K562 (cell line): ENCODE data around the gene BCAN. TPM values are rescaled to one million over a fixed set of nuclear protein-coding genes. Genes with fewer than 3 reads are reported as not detected.

ENCODE experiments used
- EP300 ChIP-seq: IDR thresholded peaks from 2 replicates; pipeline ENCODE4 v1.6.1; 2012; ENCODE audit warnings: low read length, improper control_type of control experiment
- LEF1 ChIP-seq: fragments of 450-650 bp; IDR thresholded peaks from 2 replicates; pipeline ENCODE4 v1.6.1; 2016; ENCODE audit warnings: mild to moderate bottlenecking
- MBD2 ChIP-seq: sonication (generic); IDR thresholded peaks from 2 replicates; pipeline ENCODE4 v1.6.1; 2016; ENCODE audit warnings: low read depth, borderline replicate concordance
- MITF ChIP-seq: IDR thresholded peaks from 2 replicates; pipeline ENCODE4 v1.6.1; 2014; ENCODE audit warnings: antibody characterized with exemption
- MYBL2 ChIP-seq, 2 experiments: fragments of 450-650 bp in 1 of 2; sonication (generic) in 1 of 2; formaldehyde crosslinking in 1 of 2; IDR thresholded peaks; 2 replicates each; pipeline versions ENCODE4 v1.6.1 to v1.8.1; 2017 to 2022; ENCODE audit warnings: borderline replicate concordance in 1 of 2, inconsistent platforms in 1 of 2, low read depth in 1 of 2, mild to moderate bottlenecking in 1 of 2, missing genetic modification reagents in 1 of 2, moderate library complexity in 1 of 2
- NFIX ChIP-seq: fragments of 250-450 bp; sonication (Bioruptor Pico); IDR thresholded peaks from 2 replicates; pipeline ENCODE4 v1.4.0; 2020; ENCODE audit warnings: low read depth, mild to moderate bottlenecking, moderate library complexity
- NFYB ChIP-seq: IDR thresholded peaks from 2 replicates; pipeline ENCODE4 v1.6.1; 2011; ENCODE audit warnings: mild to moderate bottlenecking, moderate library complexity; ENCODE audit not compliant: insufficient read length; ENCODE audit errors: extremely low read depth
- PCBP2 ChIP-seq: fragments of 200-400 bp; formaldehyde crosslinking; IDR thresholded peaks from 2 replicates; pipeline ENCODE4 v1.6.1; 2018; ENCODE audit warnings: low read length, low read depth, mild to moderate bottlenecking, moderate library complexity; ENCODE audit not compliant: poor library complexity, severe bottlenecking
- RBM17 ChIP-seq: fragments of 200-400 bp; formaldehyde crosslinking; IDR thresholded peaks from 2 replicates; pipeline ENCODE4 v1.6.1; 2017; ENCODE audit warnings: low read depth, mild to moderate bottlenecking, low read length, borderline replicate concordance
- TRIM25 ChIP-seq: fragments of 450-650 bp; IDR thresholded peaks from 2 replicates; pipeline ENCODE4 v1.7.0; 2016; ENCODE audit warnings: borderline replicate concordance
- ZNF696 ChIP-seq: fragments of 250-450 bp; sonication (Bioruptor Pico); conservative IDR thresholded peaks from 2 replicates; pipeline ENCODE4 v1.4.0; 2020; ENCODE audit warnings: mild to moderate bottlenecking, moderate library complexity
- polyA plus RNA-seq, 8 experiments: library from polyadenylated mRNA; depleted of rRNA in 4 of 8; stranded (reverse) in 5 of 8; unstranded in 3 of 8; fragments of >200 nt; fragmentation: Nextera tagmentation in 2 of 8; fragmentation: Illumina TruSeq in 1 of 8; extraction: Ambion mirVana in 2 of 8; extraction: Trizol in 1 of 8; gene quantifications; 2 replicates each; pipeline versions ENCODE4 v1.2.1 to v1.2.3, GENCODE V29; 2011 to 2014; ENCODE audit warnings: inconsistent platforms in 1 of 8, missing spikeins in 1 of 8
- total RNA-seq, 7 experiments: library from RNA; depleted of rRNA in 6 of 7; stranded (reverse); fragments of >200 nt in 6 of 7; fragmentation: Illumina TruSeq in 2 of 7; extraction: Trizol in 2 of 7; gene quantifications; 2 replicates each; pipeline versions ENCODE4 v1.2.1 to v1.2.3, GENCODE V29; 2011 to 2021; ENCODE audit warnings: low replicate concordance in 1 of 7
- TF ChIP-seq, protein P1 (sequence below): sonication (generic); formaldehyde crosslinking; IDR thresholded peaks from 2 replicates; pipeline ENCODE4 v1.8.0; 2023; ENCODE audit warnings: missing genetic modification reagents, mild to moderate bottlenecking, borderline replicate concordance
- TF ChIP-seq, protein P2 (sequence below): sonication (generic); formaldehyde crosslinking; IDR thresholded peaks from 2 replicates; pipeline ENCODE4 v1.9.0; 2022; ENCODE audit warnings: mild to moderate bottlenecking, missing genetic modification reagents
- TF ChIP-seq, protein P3 (sequence below): sonication (generic); formaldehyde crosslinking; IDR thresholded peaks from 2 replicates; pipeline ENCODE4 v1.8.1; 2023; ENCODE audit warnings: mild to moderate bottlenecking, missing genetic modification reagents

The BCAN gene
- total and polyA plus RNA-seq, 9 of the 15 experiments (the other 6 are each of a cell fraction or from before 2014, with no cell fraction given), result 0.04 to 0.33 (median 0.14) TPM; not detected in 5

DNA sequence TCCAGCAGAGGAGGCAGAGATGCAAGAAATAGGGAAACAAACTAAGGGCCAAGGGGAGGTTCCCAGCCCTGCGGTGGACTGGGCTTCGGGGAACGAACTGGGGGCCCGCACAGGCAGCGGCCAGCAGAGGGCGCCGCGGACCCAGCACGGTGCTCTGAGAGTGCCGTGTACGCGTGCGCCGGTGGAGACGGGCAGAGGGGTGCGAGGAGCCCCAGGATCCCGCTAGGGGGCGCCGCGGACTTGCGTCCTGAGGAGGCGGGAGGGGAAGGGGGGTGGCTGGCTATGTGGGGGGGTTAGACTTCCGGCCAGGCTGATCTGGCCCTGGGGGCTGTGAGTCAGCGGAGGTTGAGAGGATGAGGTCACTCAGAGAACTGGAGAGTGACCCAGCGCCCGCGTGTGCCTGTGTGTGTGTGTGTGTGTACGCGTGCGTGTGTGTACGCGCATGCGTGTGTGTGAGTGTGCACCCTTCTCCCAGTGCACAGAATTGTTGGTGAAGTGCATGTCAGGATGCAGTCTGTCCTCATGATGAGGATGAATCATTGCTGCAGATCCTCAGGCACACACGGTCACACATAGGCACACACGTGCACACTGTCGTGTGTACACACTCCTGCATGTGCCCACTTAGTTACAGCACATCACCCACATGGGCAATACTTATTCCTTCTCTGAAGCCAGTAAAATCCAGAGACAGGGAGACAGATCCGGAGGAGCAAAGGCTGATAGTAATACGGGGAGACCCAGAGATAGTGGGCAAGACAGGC, 18.3 kb downstream of the BCAN start (continued):
- TF ChIP-seq, protein P1, sequence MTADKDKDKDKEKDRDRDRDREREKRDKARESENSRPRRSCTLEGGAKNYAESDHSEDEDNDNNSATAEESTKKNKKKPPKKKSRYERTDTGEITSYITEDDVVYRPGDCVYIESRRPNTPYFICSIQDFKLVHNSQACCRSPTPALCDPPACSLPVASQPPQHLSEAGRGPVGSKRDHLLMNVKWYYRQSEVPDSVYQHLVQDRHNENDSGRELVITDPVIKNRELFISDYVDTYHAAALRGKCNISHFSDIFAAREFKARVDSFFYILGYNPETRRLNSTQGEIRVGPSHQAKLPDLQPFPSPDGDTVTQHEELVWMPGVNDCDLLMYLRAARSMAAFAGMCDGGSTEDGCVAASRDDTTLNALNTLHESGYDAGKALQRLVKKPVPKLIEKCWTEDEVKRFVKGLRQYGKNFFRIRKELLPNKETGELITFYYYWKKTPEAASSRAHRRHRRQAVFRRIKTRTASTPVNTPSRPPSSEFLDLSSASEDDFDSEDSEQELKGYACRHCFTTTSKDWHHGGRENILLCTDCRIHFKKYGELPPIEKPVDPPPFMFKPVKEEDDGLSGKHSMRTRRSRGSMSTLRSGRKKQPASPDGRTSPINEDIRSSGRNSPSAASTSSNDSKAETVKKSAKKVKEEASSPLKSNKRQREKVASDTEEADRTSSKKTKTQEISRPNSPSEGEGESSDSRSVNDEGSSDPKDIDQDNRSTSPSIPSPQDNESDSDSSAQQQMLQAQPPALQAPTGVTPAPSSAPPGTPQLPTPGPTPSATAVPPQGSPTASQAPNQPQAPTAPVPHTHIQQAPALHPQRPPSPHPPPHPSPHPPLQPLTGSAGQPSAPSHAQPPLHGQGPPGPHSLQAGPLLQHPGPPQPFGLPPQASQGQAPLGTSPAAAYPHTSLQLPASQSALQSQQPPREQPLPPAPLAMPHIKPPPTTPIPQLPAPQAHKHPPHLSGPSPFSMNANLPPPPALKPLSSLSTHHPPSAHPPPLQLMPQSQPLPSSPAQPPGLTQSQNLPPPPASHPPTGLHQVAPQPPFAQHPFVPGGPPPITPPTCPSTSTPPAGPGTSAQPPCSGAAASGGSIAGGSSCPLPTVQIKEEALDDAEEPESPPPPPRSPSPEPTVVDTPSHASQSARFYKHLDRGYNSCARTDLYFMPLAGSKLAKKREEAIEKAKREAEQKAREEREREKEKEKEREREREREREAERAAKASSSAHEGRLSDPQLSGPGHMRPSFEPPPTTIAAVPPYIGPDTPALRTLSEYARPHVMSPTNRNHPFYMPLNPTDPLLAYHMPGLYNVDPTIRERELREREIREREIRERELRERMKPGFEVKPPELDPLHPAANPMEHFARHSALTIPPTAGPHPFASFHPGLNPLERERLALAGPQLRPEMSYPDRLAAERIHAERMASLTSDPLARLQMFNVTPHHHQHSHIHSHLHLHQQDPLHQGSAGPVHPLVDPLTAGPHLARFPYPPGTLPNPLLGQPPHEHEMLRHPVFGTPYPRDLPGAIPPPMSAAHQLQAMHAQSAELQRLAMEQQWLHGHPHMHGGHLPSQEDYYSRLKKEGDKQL (CRISPR knock-in tag), result no peak
- TF ChIP-seq PCBP2 (no peak), MBD2 (peak; percentile 51; the same call in 1 of the 2 replicates), RBM17 (no peak), EP300 (peak; percentile 81), LEF1 (peak; percentile 80), MYBL2 (IDR thresholded peaks at IDR 0.05; ENCODE audit: low read depth) (no peak), MYBL2 (CRISPR knock-in tag; IDR thresholded peaks at IDR 0.05; ENCODE audit: borderline replicate concordance) (no peak), ZNF696 (CRISPR knock-in tag) (no peak), NFIX (CRISPR knock-in tag) (no peak), TRIM25 (0 out of 2 replicates have a peak, but pooled peaks have one; percentile 9), MITF (peak; percentile 61; the same call in 1 of the 2 replicates), NFYB (no peak)
- TF ChIP-seq, protein P2, sequence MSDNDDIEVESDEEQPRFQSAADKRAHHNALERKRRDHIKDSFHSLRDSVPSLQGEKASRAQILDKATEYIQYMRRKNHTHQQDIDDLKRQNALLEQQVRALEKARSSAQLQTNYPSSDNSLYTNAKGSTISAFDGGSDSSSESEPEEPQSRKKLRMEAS (CRISPR knock-in tag), result peak; percentile 98
- TF ChIP-seq, protein P3, sequence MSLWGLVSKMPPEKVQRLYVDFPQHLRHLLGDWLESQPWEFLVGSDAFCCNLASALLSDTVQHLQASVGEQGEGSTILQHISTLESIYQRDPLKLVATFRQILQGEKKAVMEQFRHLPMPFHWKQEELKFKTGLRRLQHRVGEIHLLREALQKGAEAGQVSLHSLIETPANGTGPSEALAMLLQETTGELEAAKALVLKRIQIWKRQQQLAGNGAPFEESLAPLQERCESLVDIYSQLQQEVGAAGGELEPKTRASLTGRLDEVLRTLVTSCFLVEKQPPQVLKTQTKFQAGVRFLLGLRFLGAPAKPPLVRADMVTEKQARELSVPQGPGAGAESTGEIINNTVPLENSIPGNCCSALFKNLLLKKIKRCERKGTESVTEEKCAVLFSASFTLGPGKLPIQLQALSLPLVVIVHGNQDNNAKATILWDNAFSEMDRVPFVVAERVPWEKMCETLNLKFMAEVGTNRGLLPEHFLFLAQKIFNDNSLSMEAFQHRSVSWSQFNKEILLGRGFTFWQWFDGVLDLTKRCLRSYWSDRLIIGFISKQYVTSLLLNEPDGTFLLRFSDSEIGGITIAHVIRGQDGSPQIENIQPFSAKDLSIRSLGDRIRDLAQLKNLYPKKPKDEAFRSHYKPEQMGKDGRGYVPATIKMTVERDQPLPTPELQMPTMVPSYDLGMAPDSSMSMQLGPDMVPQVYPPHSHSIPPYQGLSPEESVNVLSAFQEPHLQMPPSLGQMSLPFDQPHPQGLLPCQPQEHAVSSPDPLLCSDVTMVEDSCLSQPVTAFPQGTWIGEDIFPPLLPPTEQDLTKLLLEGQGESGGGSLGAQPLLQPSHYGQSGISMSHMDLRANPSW (CRISPR knock-in tag), result no peak
